ENCODE measurements around the gene MDM1.

- TF ChIP-seq FOXM1 (IDR thresholded peaks at IDR 0.05; ENCODE audit: borderline replicate concordance) (no peak), ELF4 (IDR thresholded peaks at IDR 0.05) (no peak), SUZ12 (IDR thresholded peaks at IDR 0.05) (no peak)
Observed at GRCh38 chr12:68336889-68337303, 4.7 kb upstream of the MDM1 start.

All from HEK293T (cell line).